AG09309 (cell line): ENCODE measurements around the gene CENPP.
"Not testable (repeated sequence)": the region's sequence is repeated elsewhere in the genome, so short reads cannot be mapped to it uniquely, and the experiment has no call there.

Source experiments
- DNase-seq: peaks from one replicate; pipeline ENCODE4 v3.0.0-alpha.2; 2010; ENCODE audit warnings: low read depth
- H3K4me3 ChIP-seq: 2 replicates; pipeline ENCODE4 v1.5.1; 2011; ENCODE audit warnings: mild to moderate bottlenecking, low read depth, low read length, moderate library complexity; ENCODE audit not compliant: control insufficient read depth
- TF ChIP-seq, protein P1 (sequence below): IDR thresholded peaks from 2 replicates; pipeline ENCODE4 v1.5.1; 2011; ENCODE audit warnings: mild to moderate bottlenecking, low read depth, low read length, inconsistent platforms; ENCODE audit not compliant: insufficient read depth, control insufficient read depth; ENCODE audit errors: missing control alignments

CENPP gene

DNA sequence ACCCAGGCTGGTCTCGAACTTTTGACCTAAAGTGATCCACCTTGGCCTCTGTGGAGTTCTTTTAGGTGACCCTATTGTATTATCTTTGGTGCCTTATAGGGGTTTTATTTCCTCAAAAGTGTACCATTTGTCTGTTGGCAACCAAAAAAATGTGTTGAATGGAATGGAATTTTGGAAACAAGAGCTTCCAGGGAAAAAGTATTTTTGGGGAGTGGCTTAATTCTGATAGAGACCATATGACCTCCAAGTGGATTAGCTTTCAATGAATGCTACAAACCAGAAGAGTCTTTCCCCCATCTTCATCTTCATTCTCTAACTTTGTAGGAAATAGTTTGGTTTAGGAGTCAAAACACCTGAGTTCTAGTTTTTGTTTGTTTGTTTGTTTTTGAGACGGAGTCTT is 82.1 kb downstream of the CENPP start:
- TF ChIP-seq, protein P1, sequence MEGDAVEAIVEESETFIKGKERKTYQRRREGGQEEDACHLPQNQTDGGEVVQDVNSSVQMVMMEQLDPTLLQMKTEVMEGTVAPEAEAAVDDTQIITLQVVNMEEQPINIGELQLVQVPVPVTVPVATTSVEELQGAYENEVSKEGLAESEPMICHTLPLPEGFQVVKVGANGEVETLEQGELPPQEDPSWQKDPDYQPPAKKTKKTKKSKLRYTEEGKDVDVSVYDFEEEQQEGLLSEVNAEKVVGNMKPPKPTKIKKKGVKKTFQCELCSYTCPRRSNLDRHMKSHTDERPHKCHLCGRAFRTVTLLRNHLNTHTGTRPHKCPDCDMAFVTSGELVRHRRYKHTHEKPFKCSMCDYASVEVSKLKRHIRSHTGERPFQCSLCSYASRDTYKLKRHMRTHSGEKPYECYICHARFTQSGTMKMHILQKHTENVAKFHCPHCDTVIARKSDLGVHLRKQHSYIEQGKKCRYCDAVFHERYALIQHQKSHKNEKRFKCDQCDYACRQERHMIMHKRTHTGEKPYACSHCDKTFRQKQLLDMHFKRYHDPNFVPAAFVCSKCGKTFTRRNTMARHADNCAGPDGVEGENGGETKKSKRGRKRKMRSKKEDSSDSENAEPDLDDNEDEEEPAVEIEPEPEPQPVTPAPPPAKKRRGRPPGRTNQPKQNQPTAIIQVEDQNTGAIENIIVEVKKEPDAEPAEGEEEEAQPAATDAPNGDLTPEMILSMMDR = no peak

DNA sequence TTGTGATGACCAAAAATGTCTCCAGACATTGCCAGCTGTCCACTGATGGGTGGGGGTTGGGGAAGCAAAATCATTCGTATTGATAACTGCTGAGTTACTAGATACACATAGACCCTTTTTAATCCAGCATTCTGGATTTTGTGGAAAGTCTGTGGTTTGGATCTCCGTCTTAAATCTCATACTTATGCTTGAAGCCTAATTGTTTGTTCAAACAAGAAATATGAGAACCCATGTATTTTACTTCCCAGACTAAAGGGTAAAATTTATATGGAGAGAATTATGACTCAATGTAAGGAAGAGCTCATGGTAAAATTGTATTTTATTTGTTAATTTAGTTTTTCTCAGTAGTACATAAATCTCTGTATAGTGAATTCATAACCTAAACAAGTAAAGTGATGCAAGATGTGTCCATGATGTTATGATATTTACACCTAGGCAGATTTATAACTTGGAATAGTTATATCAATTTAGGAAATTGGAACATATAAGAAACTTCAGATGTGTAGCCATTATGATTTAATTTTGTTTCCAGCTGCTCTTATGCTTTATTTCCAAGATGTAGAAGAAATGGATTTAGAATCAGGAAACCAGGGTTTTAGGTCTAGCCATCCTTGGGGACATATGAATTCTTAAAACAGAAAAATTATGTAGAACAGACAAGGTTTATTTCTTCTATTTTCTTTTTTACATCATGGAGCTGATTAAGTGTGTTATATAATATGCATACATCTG is 83.2 kb downstream of the CENPP start:
- TF ChIP-seq, protein P1 = no peak
- no peak overlapping the region for H3K4me3 ChIP-seq
- no peak for DNase-seq

More for the DNA sequence above, 82.1 kb downstream of the CENPP start:
- H3K4me3 ChIP-seq = no peak overlapping the region
- DNase-seq = no peak

DNA sequence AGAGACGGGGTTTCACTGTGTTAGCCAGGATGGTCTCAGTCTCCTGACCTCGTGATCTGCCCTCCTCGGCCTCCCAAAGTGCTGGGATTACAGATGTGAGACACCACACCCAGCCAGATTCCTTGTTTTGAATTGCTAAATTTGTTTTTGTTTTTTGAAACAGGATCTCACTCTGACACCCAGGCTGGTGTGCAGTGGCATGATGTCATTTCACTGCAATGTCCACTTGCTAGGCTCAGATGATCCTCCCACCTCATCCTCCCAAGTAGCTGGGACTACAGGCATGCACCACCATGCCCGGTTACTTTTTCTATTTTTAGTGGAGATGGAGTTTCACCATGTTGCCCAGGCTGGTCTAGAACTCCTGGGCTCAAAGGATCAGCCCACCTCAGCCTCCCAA is 85.4 kb downstream of the CENPP start:
- not testable (repeated sequence) for DNase-seq, H3K4me3 ChIP-seq

DNA sequence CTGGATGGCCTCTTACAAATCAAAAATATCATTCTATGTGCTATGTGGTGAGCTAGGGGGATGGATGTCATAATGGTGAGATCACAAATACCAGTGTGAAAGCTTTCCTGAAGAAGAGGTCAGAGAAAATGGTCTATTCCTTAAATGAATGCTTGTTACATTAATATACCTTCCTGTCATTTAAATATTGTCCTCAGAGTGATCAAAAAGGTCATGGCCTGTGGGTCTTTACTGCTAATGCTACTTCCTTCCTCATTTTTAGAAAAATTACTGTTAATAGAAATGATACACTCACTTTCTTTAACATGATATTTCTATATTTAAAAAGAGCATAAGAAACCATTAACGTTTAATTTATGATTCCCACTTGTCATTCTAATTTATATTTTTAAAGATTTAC is 88.8 kb downstream of the CENPP start:
- no peak for DNase-seq
- H3K4me3 ChIP-seq = no peak overlapping the region
- TF ChIP-seq, protein P1 = no peak

DNA sequence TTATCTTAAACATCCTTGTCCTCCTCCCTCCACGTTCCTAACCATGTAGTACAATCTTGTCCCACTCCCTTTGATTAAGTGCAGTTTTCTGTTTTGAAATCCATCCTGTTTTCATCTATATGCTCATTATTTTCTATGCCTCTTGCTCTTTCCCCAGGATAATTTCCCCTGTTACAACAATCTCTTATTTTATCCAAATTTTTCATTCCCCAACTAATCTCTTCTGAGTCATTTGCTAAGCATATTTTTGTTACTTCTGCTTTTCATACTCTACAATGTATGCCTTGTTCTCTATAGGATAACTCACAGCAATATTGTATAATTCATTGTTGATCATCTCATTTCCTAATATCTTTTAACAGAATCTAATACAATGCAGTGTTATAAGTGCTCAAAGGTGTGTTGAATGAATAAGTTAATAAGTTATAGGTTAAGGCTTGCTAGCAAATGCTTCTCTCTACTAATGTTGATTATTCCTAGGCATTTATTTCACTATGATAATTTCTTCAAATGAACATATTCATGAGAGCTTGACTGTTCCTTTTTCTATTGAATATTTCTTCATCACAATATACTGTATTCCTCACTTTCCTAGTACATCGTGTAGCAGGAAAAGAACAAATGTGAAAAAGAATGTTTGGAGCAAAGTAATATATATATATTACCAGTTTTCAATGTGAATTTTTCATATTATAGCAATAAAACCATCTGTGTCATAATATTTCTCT is 97.0 kb downstream of the CENPP start:
- H3K4me3 ChIP-seq = no peak overlapping the region
- TF ChIP-seq, protein P1 = no peak
- DNase-seq = no peak

DNA sequence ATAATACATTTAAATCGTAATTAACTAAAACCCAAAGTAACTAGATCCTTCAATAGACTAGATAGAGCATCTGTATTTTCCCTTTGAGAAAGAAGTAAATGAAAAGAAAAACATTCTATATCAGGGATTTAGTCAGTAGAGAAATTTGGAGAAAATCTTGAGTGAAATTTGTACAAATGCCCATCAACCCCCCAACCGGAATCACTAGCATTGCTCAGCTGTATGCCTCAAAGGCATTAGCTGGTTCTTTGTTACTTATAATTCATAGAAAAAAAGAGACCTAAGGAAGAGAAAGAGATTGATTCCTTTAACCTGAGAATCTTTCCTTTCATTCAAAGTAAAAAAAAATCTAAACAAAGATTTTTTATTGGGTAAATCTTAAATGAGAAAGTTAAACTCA is 97.9 kb downstream of the CENPP start:
- no peak for DNase-seq
- TF ChIP-seq, protein P1 = no peak
- H3K4me3 ChIP-seq = no peak overlapping the region

DNA sequence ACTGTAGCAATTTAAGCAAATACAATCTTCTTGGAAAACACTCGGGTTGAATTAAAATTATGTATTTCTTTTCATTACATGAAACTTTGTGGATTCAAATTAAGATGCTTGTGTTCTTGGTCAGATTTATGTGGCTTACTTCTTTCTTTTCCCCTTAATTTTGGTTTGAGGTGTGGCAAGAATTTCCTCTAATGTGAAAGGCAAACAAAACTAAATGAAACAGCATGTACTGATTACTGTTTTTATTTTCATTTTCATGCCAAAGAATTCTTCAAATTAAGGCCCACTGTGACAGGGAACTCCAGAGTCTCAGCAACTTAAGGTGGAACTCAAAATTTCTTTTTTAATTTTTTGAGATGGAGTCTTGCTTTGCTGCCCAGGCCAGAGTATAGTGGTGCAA is 98.6 kb downstream of the CENPP start, which contains the start of gene OMD:
Gene OMD, minus strand, starts transcription at position 132 of the 400 bp plus-strand sequence. CDS start 6,913 bp downstream, outside the sequence.
- peak; percentile 55 for DNase-seq
- TF ChIP-seq, protein P1 = no peak
- H3K4me3 ChIP-seq = no peak within 1 kb of the TSS
